ENCODE data around the gene GAS7. TPM values are rescaled to one million over a fixed set of nuclear protein-coding genes. Genes with fewer than 3 reads are reported as not detected.

GAS7 gene
- polyA plus RNA-seq, 2 donors, result 6.4 to 7.7 TPM

GRCh38 chr17:10094797-10095196 is 103.6 kb downstream of the GAS7 start:
- H3K4me3 ChIP-seq (ENCODE audit: low read depth in 1 of 2, low read length in 2 of 2), result no peak overlapping the region
- no peak overlapping the region for H3K27ac ChIP-seq (ENCODE audit: low read depth in 2 of 2, low read length in 1 of 2)
- no peaks in the 10 kb centered on the region for H3K27me3 ChIP-seq (ENCODE audit: control insufficient read depth in 1 of 2, insufficient read depth in 2 of 2, low read length in 2 of 2)
- WGBS, 2 donors, result 62 to 68% methylated on average over 8 of the region's 8 CpGs
- no peaks in the 10 kb centered on the region for H3K36me3 ChIP-seq (ENCODE audit: control insufficient read depth in 2 of 2, insufficient read depth in 2 of 2, low read length in 1 of 2)
- H3K9me3 ChIP-seq (ENCODE audit: control insufficient read depth in 2 of 2, insufficient read depth in 1 of 2, low read depth in 1 of 2, low read length in 1 of 2), result no peaks in the 10 kb centered on the region
- H3K4me1 ChIP-seq (ENCODE audit: control insufficient read depth in 2 of 2, insufficient read depth in 2 of 2, low read length in 1 of 2), result peaks cover 3 to 21% of the 10 kb centered on the region in 2 donors

GRCh38 chr17:10092595-10092994 is 105.8 kb downstream of the GAS7 start:
- H3K27ac ChIP-seq (ENCODE audit: low read depth in 2 of 2, low read length in 1 of 2), result no peak overlapping the region
- H3K9me3 ChIP-seq (ENCODE audit: control insufficient read depth in 2 of 2, insufficient read depth in 1 of 2, low read depth in 1 of 2, low read length in 1 of 2), result no peaks in the 10 kb centered on the region
- H3K4me3 ChIP-seq (ENCODE audit: low read depth in 1 of 2, low read length in 2 of 2), result no peak overlapping the region
- H3K27me3 ChIP-seq (ENCODE audit: control insufficient read depth in 1 of 2, insufficient read depth in 2 of 2, low read length in 2 of 2), result no peaks in the 10 kb centered on the region
- 77 to 84% methylated on average over 2 of the region's 2 CpGs for WGBS, 2 donors
- no peaks in the 10 kb centered on the region for H3K36me3 ChIP-seq (ENCODE audit: control insufficient read depth in 2 of 2, insufficient read depth in 2 of 2, low read length in 1 of 2)
- peaks cover 2 to 11% of the 10 kb centered on the region in 2 donors for H3K4me1 ChIP-seq (ENCODE audit: control insufficient read depth in 2 of 2, insufficient read depth in 2 of 2, low read length in 1 of 2)

- peaks cover 3 to 6% of the 10 kb centered on the region in 2 donors for H3K4me1 ChIP-seq (ENCODE audit: control insufficient read depth in 2 of 2, insufficient read depth in 2 of 2, low read length in 1 of 2)
- 78 to 79% methylated on average over 5 of the region's 5 CpGs for WGBS, 2 donors
- H3K4me3 ChIP-seq (ENCODE audit: low read depth in 1 of 2, low read length in 2 of 2), result no peak overlapping the region
- H3K9me3 ChIP-seq (ENCODE audit: control insufficient read depth in 2 of 2, insufficient read depth in 1 of 2, low read depth in 1 of 2, low read length in 1 of 2), result no peaks in the 10 kb centered on the region
- no peaks in the 10 kb centered on the region for H3K36me3 ChIP-seq (ENCODE audit: control insufficient read depth in 2 of 2, insufficient read depth in 2 of 2, low read length in 1 of 2)
- H3K27me3 ChIP-seq (ENCODE audit: control insufficient read depth in 1 of 2, insufficient read depth in 2 of 2, low read length in 2 of 2), result no peaks in the 10 kb centered on the region
- no peak overlapping the region for H3K27ac ChIP-seq (ENCODE audit: low read depth in 2 of 2, low read length in 1 of 2)
These were observed 107.4 kb downstream of the GAS7 start for GRCh38 chr17:10091046-10091445.

- H3K27me3 ChIP-seq (ENCODE audit: control insufficient read depth in 1 of 2, insufficient read depth in 2 of 2, low read length in 2 of 2), result no peaks in the 10 kb centered on the region
- 54 to 61% methylated on average over 4 of the region's 4 CpGs for WGBS, 2 donors
- no peak overlapping the region for H3K27ac ChIP-seq (ENCODE audit: low read depth in 2 of 2, low read length in 1 of 2)
- no peaks in the 10 kb centered on the region for H3K36me3 ChIP-seq (ENCODE audit: control insufficient read depth in 2 of 2, insufficient read depth in 2 of 2, low read length in 1 of 2)
- H3K9me3 ChIP-seq (ENCODE audit: control insufficient read depth in 2 of 2, insufficient read depth in 1 of 2, low read depth in 1 of 2, low read length in 1 of 2), result no peaks in the 10 kb centered on the region
- H3K4me1 ChIP-seq (ENCODE audit: control insufficient read depth in 2 of 2, insufficient read depth in 2 of 2, low read length in 1 of 2), result peaks cover 3 to 7% of the 10 kb centered on the region in 2 donors
- H3K4me3 ChIP-seq (ENCODE audit: low read depth in 1 of 2, low read length in 2 of 2), result no peak overlapping the region
These were observed 109.1 kb downstream of the GAS7 start for GRCh38 chr17:10089196-10089804.

GRCh38 chr17:10088444-10088843 is 110.0 kb downstream of the GAS7 start:
- H3K9me3 ChIP-seq (ENCODE audit: control insufficient read depth in 2 of 2, insufficient read depth in 1 of 2, low read depth in 1 of 2, low read length in 1 of 2), result no peaks in the 10 kb centered on the region
- H3K4me1 ChIP-seq (ENCODE audit: control insufficient read depth in 2 of 2, insufficient read depth in 2 of 2, low read length in 1 of 2), result peaks cover 3 to 7% of the 10 kb centered on the region in 2 donors
- H3K4me3 ChIP-seq (ENCODE audit: low read depth in 1 of 2, low read length in 2 of 2), result no peak overlapping the region
- WGBS, 2 donors, result 51 to 65% methylated on average over 6 of the region's 6 CpGs
- H3K27ac ChIP-seq (ENCODE audit: low read depth in 2 of 2, low read length in 1 of 2), result no peak overlapping the region
- no peaks in the 10 kb centered on the region for H3K36me3 ChIP-seq (ENCODE audit: control insufficient read depth in 2 of 2, insufficient read depth in 2 of 2, low read length in 1 of 2)
- H3K27me3 ChIP-seq (ENCODE audit: control insufficient read depth in 1 of 2, insufficient read depth in 2 of 2, low read length in 2 of 2), result no peaks in the 10 kb centered on the region

GRCh38 chr17:10087355-10087754 is 111.1 kb downstream of the GAS7 start:
- Histone ChIP-seq H3K4me1 (ENCODE audit: control insufficient read depth in 2 of 2, insufficient read depth in 2 of 2, low read length in 1 of 2) (peaks cover 3 to 7% of the 10 kb centered on the region in 2 donors), H3K36me3 (ENCODE audit: control insufficient read depth in 2 of 2, insufficient read depth in 2 of 2, low read length in 1 of 2) (no peaks in the 10 kb centered on the region), H3K4me3 (ENCODE audit: low read depth in 1 of 2, low read length in 2 of 2) (no peak overlapping the region), H3K27ac (ENCODE audit: low read depth in 2 of 2, low read length in 1 of 2) (no peak overlapping the region), H3K27me3 (ENCODE audit: control insufficient read depth in 1 of 2, insufficient read depth in 2 of 2, low read length in 2 of 2) (no peaks in the 10 kb centered on the region), H3K9me3 (ENCODE audit: control insufficient read depth in 2 of 2, insufficient read depth in 1 of 2, low read depth in 1 of 2, low read length in 1 of 2) (no peaks in the 10 kb centered on the region)
- 61 to 73% methylated on average over 3 of the region's 3 CpGs for WGBS, 2 donors

- no peaks in the 10 kb centered on the region for H3K9me3 ChIP-seq (ENCODE audit: control insufficient read depth in 2 of 2, insufficient read depth in 1 of 2, low read depth in 1 of 2, low read length in 1 of 2)
- WGBS, 2 donors, result 94% methylated on average over 3 of the region's 3 CpGs
- no peaks in the 10 kb centered on the region for H3K27me3 ChIP-seq (ENCODE audit: control insufficient read depth in 1 of 2, insufficient read depth in 2 of 2, low read length in 2 of 2)
- no peaks in the 10 kb centered on the region for H3K36me3 ChIP-seq (ENCODE audit: control insufficient read depth in 2 of 2, insufficient read depth in 2 of 2, low read length in 1 of 2)
- H3K27ac ChIP-seq (ENCODE audit: low read depth in 2 of 2, low read length in 1 of 2), result peak overlapping the region in 1 of 2 donors; percentile 19
- no peak overlapping the region for H3K4me3 ChIP-seq (ENCODE audit: low read depth in 1 of 2, low read length in 2 of 2)
- peaks cover 3 to 7% of the 10 kb centered on the region in 2 donors for H3K4me1 ChIP-seq (ENCODE audit: control insufficient read depth in 2 of 2, insufficient read depth in 2 of 2, low read length in 1 of 2)
These were observed 114.5 kb downstream of the GAS7 start for GRCh38 chr17:10083864-10084263.

GRCh38 chr17:10082795-10083194 is 115.6 kb downstream of the GAS7 start:
- Histone ChIP-seq H3K27ac (ENCODE audit: low read depth in 2 of 2, low read length in 1 of 2) (no peak overlapping the region), H3K4me1 (ENCODE audit: control insufficient read depth in 2 of 2, insufficient read depth in 2 of 2, low read length in 1 of 2) (peaks cover 3 to 7% of the 10 kb centered on the region in 2 donors), H3K4me3 (ENCODE audit: low read depth in 1 of 2, low read length in 2 of 2) (no peak overlapping the region), H3K9me3 (ENCODE audit: control insufficient read depth in 2 of 2, insufficient read depth in 1 of 2, low read depth in 1 of 2, low read length in 1 of 2) (no peaks in the 10 kb centered on the region), H3K27me3 (ENCODE audit: control insufficient read depth in 1 of 2, insufficient read depth in 2 of 2, low read length in 2 of 2) (no peaks in the 10 kb centered on the region), H3K36me3 (ENCODE audit: control insufficient read depth in 2 of 2, insufficient read depth in 2 of 2, low read length in 1 of 2) (no peaks in the 10 kb centered on the region)
- 91 to 92% methylated on average over 2 of the region's 2 CpGs for WGBS, 2 donors

- Histone ChIP-seq H3K27ac (ENCODE audit: low read depth in 2 of 2, low read length in 1 of 2) (no peak overlapping the region), H3K4me3 (ENCODE audit: low read depth in 1 of 2, low read length in 2 of 2) (no peak overlapping the region), H3K4me1 (ENCODE audit: control insufficient read depth in 2 of 2, insufficient read depth in 2 of 2, low read length in 1 of 2) (peaks cover 1 to 7% of the 10 kb centered on the region in 2 donors), H3K27me3 (ENCODE audit: control insufficient read depth in 1 of 2, insufficient read depth in 2 of 2, low read length in 2 of 2) (no peaks in the 10 kb centered on the region), H3K36me3 (ENCODE audit: control insufficient read depth in 2 of 2, insufficient read depth in 2 of 2, low read length in 1 of 2) (no peaks in the 10 kb centered on the region), H3K9me3 (ENCODE audit: control insufficient read depth in 2 of 2, insufficient read depth in 1 of 2, low read depth in 1 of 2, low read length in 1 of 2) (no peaks in the 10 kb centered on the region)
- 60 to 65% methylated on average over 8 of the region's 8 CpGs for WGBS, 2 donors
These were observed 116.7 kb downstream of the GAS7 start for GRCh38 chr17:10081571-10082169.

All from esophagus (tissue), 2 donors.